IPS DF 6.9 (cell line): ENCODE measurements around the gene KCMF1.
"Not testable (repeated sequence)": the region's sequence is repeated elsewhere in the genome, so short reads cannot be mapped to it uniquely, and the experiment has no call there.

Experiments
- DNase-seq: peaks from one replicate; pipeline ENCODE4 v3.0.0-alpha.2; 2013; ENCODE audit warnings: low read depth, low spot score
- H3K27ac ChIP-seq: one replicate; pipeline ENCODE4 v1.5.1; 2013; ENCODE audit warnings: low read length, control low read depth
- H3K27me3 ChIP-seq: 2 replicates; pipeline ENCODE4 v1.6.1; 2013; ENCODE audit warnings: mild to moderate bottlenecking, low read length; ENCODE audit not compliant: control insufficient read depth, insufficient read depth
- H3K36me3 ChIP-seq: 2 replicates; pipeline ENCODE4 v1.6.1; 2013; ENCODE audit warnings: low read length; ENCODE audit not compliant: control insufficient read depth, insufficient read depth
- H3K4me1 ChIP-seq: 2 replicates; pipeline ENCODE4 v1.6.1; 2013; ENCODE audit warnings: low read length; ENCODE audit not compliant: control insufficient read depth, insufficient read depth
- H3K4me3 ChIP-seq: 2 replicates; pipeline ENCODE4 v1.5.1; 2013; ENCODE audit warnings: mild to moderate bottlenecking, low read length
- H3K9me3 ChIP-seq: 2 replicates; pipeline ENCODE4 v1.6.1; 2013; ENCODE audit warnings: low read length, inconsistent platforms; ENCODE audit not compliant: control insufficient read depth, insufficient read depth
- WGBS: extraction: QIAGEN DNeasy Blood & Tissue Kit; methylation state at CpG from one replicate; pipeline ENCODE4 v1.1.7; 2013; ENCODE audit warnings: mixed read lengths, missing lambda C conversion rate; ENCODE audit not compliant: insufficient read length, insufficient coverage; 5-methylcytosine and 5-hydroxymethylcytosine counted together

KCMF1 gene

DNA sequence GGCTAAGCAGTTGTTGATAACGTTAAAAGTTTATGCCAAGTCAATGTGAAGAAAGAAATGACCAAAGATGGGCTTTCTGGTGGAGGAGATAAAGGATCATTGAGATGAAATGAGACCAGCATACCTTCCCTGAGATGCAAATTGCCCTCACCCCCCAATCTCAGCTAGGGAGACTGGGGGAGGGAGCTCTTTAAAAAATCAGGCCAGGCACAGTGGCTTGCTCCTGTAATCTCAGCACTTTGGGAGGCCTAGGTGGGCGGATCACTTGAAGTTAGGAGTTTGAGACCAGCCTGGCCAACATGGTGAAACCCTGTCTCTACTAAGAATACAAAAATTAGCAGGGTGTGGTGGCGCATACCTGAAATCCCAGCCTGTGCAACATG is 30.9 kb upstream of the KCMF1 start:
- no CpG with 5 or more reads among the region's 3 CpGs for WGBS
- Histone ChIP-seq H3K27me3 (no peaks in the 10 kb centered on the region), H3K4me1 (0 out of 2 replicates have a peak, but pooled peaks cover 2% of the 10 kb centered on the region), H3K9me3 (no peaks in the 10 kb centered on the region), H3K27ac (no peak overlapping the region), H3K4me3 (no peak overlapping the region), H3K36me3 (no peaks in the 10 kb centered on the region)
- DNase-seq = no peak

DNA sequence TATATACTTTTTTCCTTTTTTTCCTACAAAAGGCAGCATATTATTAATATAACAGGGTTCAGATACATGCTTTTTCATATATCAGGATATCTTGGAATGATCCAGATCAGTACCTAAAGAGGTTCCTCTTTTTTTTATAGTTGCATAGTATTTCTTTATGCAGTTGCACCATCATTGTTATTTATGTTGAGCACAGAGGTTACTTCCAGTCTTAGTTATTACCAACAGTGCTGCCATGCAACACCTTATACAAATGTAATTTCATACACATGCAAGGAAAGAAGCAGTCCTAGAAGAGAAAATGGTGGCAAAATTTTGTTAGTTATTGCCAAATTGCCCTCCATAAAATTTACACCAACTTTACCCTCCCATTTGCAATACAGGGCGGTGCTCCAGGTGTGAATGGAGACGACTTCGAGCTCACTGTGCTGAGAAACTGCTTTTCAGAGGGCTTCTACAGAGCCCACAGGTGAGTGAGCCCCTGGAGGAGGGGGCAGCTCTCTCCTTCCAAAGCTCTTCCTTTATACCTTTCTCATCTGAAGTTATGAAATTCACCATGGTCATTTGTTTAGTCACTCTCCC is 30.0 kb upstream of the KCMF1 start:
- 0 out of 2 replicates have a peak, but pooled peaks cover 2% of the 10 kb centered on the region for H3K4me1 ChIP-seq
- WGBS = no CpG with 5 or more reads among the region's 3 CpGs
- no peak overlapping the region for H3K4me3 ChIP-seq
- no peaks in the 10 kb centered on the region for H3K27me3 ChIP-seq
- H3K36me3 ChIP-seq = no peaks in the 10 kb centered on the region
- no peak for DNase-seq
- no peaks in the 10 kb centered on the region for H3K9me3 ChIP-seq
- no peak overlapping the region for H3K27ac ChIP-seq

DNA sequence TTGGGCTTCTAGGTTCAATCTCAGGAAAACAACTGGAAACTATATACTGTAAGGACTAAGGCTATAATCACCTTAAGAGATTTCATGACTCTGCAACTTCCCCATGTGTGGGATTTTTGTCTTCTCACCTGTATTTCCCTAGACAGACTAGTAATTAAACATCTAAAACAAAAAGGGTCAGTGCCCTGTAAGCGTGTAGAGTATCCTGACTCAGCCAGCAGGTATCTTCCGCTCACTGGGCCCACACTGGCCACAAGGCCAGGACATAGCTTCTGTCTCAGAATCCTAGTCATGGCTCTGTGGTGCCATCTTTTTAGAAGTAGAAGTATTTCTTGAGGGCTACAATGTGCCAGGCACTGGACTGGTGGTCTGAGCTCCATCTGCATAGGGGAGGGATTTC is 28.8 kb upstream of the KCMF1 start:
- peaks cover 7% of the 10 kb centered on the region; the same call in 1 of the 2 replicates for H3K4me1 ChIP-seq
- no peaks in the 10 kb centered on the region for H3K9me3 ChIP-seq
- no peaks in the 10 kb centered on the region for H3K27me3 ChIP-seq
- no peaks in the 10 kb centered on the region for H3K36me3 ChIP-seq
- no CpG with 5 or more reads among the region's 2 CpGs for WGBS
- no peak for DNase-seq
- no peak overlapping the region for H3K27ac ChIP-seq
- H3K4me3 ChIP-seq = no peak overlapping the region

DNA sequence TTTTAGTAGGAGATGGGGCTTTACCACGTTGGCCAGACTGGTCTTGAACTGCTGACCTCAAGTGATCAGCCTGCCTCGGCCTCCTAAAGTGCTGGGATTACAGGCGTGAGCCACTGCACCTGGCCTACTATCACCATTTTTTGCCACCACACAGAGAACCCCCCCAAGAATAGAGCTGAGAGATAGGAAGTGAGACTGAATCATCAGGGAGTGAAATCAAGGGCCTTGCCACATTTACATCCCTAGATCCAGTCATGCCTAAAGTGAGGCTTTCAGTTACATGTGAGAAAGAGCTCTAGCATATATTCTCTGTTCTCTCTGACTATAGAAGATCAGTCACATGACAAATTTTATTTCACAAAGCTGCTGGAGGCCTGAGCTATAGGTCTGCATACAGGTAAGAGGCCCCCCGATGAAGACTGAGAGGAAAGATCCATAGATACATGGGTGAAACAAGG is 28.0 kb upstream of the KCMF1 start:
- whole genome bisulfite sequencing = no CpG with 5 or more reads among the region's 4 CpGs
- Histone ChIP-seq H3K27me3 (no peaks in the 10 kb centered on the region), H3K9me3 (no peaks in the 10 kb centered on the region), H3K4me1 (peaks cover 7% of the 10 kb centered on the region; the same call in 1 of the 2 replicates), H3K4me3 (no peak overlapping the region), H3K36me3 (no peaks in the 10 kb centered on the region), H3K27ac (no peak overlapping the region)
- no peak for DNase-seq

DNA sequence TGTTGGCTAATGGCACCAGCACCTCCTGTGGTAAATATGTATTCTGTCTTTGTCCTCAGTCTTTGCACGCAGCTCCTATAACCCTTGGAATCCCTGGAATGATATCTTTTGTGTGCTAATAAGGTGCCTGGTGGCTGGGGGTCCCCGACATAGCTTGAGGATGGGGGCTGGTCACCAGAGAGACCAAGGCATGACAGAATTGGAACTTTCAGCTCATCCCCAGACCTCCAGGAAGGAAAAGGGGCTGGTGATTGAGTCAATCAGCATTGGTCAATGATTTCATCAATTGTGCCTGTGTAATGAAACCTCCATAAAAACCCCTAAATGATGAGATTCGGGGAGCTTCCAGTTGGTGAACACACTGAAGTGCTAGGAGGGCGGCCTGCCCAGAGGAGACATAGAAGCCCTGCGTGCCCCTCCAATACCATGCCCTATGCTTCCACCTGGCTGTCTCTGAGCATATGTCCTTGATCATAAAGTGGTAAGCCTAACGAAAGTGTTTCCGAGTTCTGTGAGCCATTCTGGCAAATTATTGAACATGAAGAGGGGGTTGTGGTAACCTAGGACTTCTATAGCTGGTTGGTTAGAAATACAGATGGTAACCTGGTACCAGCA is 26.6 kb upstream of the KCMF1 start:
- Histone ChIP-seq H3K9me3 (no peaks in the 10 kb centered on the region), H3K27ac (no peak overlapping the region), H3K27me3 (no peaks in the 10 kb centered on the region), H3K36me3 (no peaks in the 10 kb centered on the region), H3K4me1 (peaks cover 7% of the 10 kb centered on the region; the same call in 1 of the 2 replicates), H3K4me3 (no peak overlapping the region)
- DNase-seq = no peak
- no CpG with 5 or more reads among the region's 7 CpGs for WGBS

DNA sequence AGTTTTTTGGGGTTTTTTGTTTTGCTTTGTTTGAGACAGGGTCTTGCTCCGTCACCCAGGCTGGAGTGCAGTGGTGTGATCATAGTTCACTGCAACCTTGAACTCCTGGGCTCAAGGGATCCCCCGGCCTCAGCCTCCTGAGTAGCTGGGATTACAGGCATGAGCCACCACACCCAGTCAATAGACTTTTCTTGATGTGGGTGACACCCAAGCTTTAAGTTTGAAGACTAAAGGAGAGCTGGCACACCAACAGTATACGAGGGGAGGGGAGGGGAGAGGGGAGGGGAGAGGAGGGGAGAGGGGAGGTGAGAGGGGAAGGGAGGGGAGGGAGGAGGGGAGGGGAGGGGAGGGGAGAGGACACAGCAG is 25.1 kb upstream of the KCMF1 start:
- not testable (repeated sequence) for H3K27me3 ChIP-seq, H3K36me3 ChIP-seq, H3K4me3 ChIP-seq, H3K9me3 ChIP-seq, H3K4me1 ChIP-seq, H3K27ac ChIP-seq, DNase-seq
- WGBS = no CpG with 5 or more reads among the region's 3 CpGs

DNA sequence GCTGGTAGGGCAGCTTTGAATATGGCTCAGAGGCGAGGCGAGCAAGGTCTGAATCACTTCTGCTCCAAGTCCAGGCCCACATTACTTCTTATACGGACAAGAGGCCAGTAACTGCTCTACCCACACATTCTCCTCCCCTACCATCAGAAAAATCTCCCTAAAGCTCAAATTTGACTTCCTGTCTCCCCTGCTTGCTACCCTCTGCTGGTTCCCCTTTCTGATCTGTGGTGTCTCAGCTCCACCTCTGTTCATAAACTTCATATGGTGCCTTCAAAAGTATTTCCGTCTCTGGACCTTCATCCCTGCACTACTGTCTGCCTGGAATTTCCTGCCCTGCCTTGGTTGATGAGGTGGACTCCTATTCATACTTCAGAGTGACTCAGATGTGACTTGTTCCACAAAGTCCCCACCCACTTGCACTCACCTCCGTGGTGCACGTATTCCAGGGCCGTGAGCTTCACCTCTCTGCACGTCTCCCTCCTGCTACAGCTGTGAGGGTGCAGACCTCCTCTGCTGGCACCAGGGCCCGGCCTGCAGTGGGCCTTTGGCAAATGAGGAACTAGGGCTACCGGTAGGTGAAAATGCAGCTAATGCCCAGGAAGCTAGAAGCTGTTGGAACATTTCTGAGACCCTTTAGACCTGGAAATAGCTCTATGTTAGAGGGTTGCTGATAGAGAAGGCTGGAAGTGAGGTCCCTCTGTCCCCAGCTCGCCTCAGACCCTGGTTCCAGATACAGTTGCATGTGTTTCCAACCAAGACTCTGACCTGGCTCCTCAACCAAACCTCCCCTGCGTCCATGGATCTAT is 24.6 kb upstream of the KCMF1 start:
- WGBS = no CpG with 5 or more reads among the region's 12 CpGs
- Histone ChIP-seq H3K36me3 (no peaks in the 10 kb centered on the region), H3K4me1 (peaks cover 5% of the 10 kb centered on the region; the same call in 1 of the 2 replicates), H3K9me3 (no peaks in the 10 kb centered on the region), H3K27me3 (no peaks in the 10 kb centered on the region), H3K27ac (no peak overlapping the region), H3K4me3 (no peak overlapping the region)
- DNase-seq = no peak

DNA sequence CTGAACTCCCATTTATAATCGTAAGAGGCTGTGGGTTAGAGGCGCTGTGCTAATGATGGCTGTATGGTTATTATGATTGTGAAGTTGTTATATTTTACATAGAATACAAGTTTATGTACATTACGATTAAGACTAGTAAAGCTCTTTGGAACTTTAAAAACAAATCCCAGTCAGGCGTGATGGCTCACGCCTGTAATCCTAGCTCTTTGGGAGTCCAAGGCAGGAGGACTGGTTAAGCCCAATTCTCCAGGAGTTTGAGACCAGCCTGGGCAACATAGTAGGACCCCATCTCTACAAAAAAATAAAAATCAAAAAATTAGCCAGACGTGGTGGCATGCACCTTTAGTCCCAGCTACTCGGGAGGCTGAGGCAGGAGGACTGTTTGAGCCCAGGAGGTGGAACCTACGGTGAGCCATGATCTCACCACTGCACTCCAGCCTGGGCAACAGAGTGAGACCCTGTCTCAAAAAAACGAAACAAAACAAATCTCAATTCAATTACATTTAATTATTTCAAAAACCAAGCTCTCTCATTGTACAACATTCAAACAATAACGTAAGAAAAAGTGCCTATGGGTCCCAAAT is 23.9 kb upstream of the KCMF1 start:
- WGBS = 100% methylated on average over 1 of the region's 10 CpGs

DNA sequence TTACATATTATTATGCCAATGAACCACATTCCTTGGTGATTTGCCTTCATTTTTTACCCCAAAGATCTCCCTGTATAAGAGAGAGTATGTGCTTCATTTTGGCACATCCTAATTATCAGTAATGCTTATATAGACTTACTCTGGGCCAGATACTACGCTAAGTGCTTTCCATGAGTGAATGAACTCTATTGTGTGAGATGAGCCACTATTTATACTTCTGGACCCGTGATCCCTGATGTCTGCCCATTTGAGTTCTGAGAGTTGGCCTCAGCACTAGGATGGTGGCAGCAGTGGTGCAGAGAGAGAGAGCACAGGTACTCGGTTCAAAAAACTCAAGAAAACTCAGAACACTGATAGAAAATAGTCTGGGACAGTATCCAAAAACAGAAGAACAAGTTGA is 17.4 kb upstream of the KCMF1 start:
- no peak for DNase-seq
- H3K4me3 ChIP-seq = no peak overlapping the region
- H3K4me1 ChIP-seq = peaks cover 6% of the 10 kb centered on the region; the same call in 1 of the 2 replicates
- no peaks in the 10 kb centered on the region for H3K9me3 ChIP-seq
- H3K27me3 ChIP-seq = no peaks in the 10 kb centered on the region
- no peaks in the 10 kb centered on the region for H3K36me3 ChIP-seq
- H3K27ac ChIP-seq = no peak overlapping the region
- no CpG with 5 or more reads among the region's 3 CpGs for WGBS

More for the DNA sequence above, 23.9 kb upstream of the KCMF1 start:
- Histone ChIP-seq H3K9me3 (no peaks in the 10 kb centered on the region), H3K27ac (no peak overlapping the region), H3K27me3 (no peaks in the 10 kb centered on the region), H3K36me3 (no peaks in the 10 kb centered on the region), H3K4me3 (no peak overlapping the region), H3K4me1 (peaks cover 5% of the 10 kb centered on the region; the same call in 1 of the 2 replicates)
- no peak for DNase-seq

DNA sequence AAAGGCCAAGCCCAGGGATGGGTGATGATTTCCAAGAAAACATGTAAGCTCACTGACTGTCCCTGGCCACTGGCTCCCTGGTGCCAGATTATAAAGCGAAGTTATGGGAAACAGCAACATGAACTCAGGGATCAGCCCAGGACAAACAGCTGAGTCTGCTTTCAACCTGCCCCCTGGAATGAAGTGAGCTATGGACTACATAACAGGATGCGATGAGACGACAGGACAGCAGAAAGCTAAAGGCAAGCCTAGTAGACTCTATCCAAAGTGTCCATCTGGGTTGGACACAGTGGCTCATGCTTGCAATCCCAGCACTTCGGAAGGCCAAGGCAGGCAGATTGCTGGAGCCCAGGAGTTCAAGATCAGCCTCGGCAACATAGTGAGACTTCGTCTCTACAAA is 16.6 kb upstream of the KCMF1 start:
- DNase-seq = no peak
- Histone ChIP-seq H3K9me3 (no peaks in the 10 kb centered on the region), H3K4me1 (peaks cover 11% of the 10 kb centered on the region), H3K27me3 (no peaks in the 10 kb centered on the region), H3K4me3 (no peak overlapping the region), H3K27ac (no peak overlapping the region), H3K36me3 (no peaks in the 10 kb centered on the region)
- WGBS = no CpG with 5 or more reads among the region's 6 CpGs
